DOHH2 (cell line): ENCODE measurements around the gene AXIN1.

Experiments
- EZH2phosphoT487 ChIP-seq: fragments of 200-600 bp; sonication (generic); IDR thresholded peaks from 2 replicates; pipeline ENCODE4 v1.6.1; 2017; ENCODE audit warnings: borderline replicate concordance, mild to moderate bottlenecking, antibody characterized with exemption, low read length, moderate library complexity, mixed read lengths
- TF ChIP-seq, protein P1 (sequence below): fragments of 200-600 bp; sonication (generic); IDR thresholded peaks from one replicate; pipeline ENCODE4 v1.5.1; 2014; ENCODE audit warnings: antibody characterized with exemption, mild to moderate bottlenecking, low read depth, low read length; ENCODE audit not compliant: poor library complexity, severe bottlenecking

DNA sequence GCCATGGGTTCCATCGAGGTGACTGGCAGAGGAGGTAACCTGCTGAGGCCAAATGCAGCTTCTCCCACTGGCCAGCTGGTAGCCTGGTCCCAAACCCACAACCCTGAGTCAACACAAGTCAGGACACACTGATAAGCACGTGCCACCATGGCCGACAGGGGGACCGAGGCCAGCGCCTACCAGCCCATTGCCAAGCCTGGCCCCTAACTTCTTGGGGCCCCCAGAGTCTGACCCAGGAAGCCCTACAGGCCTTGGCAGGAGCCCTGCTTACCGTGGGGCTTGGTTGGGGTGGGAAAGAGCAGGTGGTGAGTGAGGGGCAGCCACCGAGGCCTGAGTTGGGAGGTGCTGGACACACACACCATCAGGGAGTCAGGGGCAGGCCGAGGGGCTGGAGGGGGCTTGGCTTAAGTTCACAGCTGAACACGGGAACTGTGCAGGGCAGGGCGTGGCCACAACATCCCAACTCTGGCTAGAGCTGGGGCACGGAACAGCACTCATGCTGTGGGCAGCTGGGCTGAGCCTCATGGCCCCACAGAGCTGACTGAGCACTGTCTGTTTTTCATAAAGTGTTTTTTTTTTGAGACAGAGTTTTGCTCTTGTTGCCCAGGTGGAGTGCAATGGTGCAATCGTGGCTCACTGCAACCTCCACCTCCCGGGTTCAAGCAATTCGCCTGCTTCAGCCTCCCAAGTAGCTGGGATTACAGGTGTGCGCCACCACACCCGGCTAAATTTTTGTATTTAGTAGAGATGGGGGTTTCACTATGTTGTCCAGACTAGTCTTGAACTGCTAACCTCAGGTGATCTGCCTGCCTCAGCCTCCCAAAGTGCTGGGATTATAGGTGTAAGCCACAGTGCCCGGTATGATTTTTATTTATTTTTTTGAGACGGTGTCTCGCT, 12.3 kb upstream of the AXIN1 start:
- TF ChIP-seq, protein P1, sequence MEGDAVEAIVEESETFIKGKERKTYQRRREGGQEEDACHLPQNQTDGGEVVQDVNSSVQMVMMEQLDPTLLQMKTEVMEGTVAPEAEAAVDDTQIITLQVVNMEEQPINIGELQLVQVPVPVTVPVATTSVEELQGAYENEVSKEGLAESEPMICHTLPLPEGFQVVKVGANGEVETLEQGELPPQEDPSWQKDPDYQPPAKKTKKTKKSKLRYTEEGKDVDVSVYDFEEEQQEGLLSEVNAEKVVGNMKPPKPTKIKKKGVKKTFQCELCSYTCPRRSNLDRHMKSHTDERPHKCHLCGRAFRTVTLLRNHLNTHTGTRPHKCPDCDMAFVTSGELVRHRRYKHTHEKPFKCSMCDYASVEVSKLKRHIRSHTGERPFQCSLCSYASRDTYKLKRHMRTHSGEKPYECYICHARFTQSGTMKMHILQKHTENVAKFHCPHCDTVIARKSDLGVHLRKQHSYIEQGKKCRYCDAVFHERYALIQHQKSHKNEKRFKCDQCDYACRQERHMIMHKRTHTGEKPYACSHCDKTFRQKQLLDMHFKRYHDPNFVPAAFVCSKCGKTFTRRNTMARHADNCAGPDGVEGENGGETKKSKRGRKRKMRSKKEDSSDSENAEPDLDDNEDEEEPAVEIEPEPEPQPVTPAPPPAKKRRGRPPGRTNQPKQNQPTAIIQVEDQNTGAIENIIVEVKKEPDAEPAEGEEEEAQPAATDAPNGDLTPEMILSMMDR: no peak
- no peak for TF ChIP-seq EZH2phosphoT487
